ENCODE measurements around the gene ZFX.

The ZFX gene

GRCh38 chrX:24231131-24231540 is 81.6 kb downstream of the ZFX start:
- H3K79me2 ChIP-seq (ENCODE audit: insufficient read depth, low read length), result no peaks in the 10 kb centered on the region
- H3F3A ChIP-seq (ENCODE audit: low read depth), result no peaks in the 10 kb centered on the region
- no peak overlapping the region for H3K4me2 ChIP-seq (ENCODE audit: low read depth, low read length, poor library complexity, severe bottlenecking)
- no peak for TF ChIP-seq EZH2phosphoT487 (IDR thresholded peaks at IDR 0.05; ENCODE audit: borderline replicate concordance)
- TF ChIP-seq, protein P1, sequence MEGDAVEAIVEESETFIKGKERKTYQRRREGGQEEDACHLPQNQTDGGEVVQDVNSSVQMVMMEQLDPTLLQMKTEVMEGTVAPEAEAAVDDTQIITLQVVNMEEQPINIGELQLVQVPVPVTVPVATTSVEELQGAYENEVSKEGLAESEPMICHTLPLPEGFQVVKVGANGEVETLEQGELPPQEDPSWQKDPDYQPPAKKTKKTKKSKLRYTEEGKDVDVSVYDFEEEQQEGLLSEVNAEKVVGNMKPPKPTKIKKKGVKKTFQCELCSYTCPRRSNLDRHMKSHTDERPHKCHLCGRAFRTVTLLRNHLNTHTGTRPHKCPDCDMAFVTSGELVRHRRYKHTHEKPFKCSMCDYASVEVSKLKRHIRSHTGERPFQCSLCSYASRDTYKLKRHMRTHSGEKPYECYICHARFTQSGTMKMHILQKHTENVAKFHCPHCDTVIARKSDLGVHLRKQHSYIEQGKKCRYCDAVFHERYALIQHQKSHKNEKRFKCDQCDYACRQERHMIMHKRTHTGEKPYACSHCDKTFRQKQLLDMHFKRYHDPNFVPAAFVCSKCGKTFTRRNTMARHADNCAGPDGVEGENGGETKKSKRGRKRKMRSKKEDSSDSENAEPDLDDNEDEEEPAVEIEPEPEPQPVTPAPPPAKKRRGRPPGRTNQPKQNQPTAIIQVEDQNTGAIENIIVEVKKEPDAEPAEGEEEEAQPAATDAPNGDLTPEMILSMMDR (conservative IDR thresholded peaks at IDR 0.05; ENCODE audit: low read length), result no peak
- H3K4me3 ChIP-seq (ENCODE audit: low read length, poor library complexity, severe bottlenecking), result no peak overlapping the region
- no peaks in the 10 kb centered on the region for H3K36me3 ChIP-seq (ENCODE audit: insufficient read depth, low read length)
- H3K9me2 ChIP-seq (replicated peaks; ENCODE audit: low read depth, low read length), result no peaks in the 10 kb centered on the region
- H3K9me3 ChIP-seq (ENCODE audit: insufficient read depth, low read depth, low read length), result no peaks in the 10 kb centered on the region
- H4K20me1 ChIP-seq (ENCODE audit: insufficient read depth, low read length, poor library complexity, severe bottlenecking), result no peaks in the 10 kb centered on the region
- no peak overlapping the region for H3K9ac ChIP-seq (ENCODE audit: low read depth, low read length, poor library complexity, severe bottlenecking)
- no peaks in the 10 kb centered on the region for H3K4me1 ChIP-seq (ENCODE audit: insufficient read depth, low read length, poor library complexity, severe bottlenecking)
- no peaks in the 10 kb centered on the region for H3K27me3 ChIP-seq (ENCODE audit: insufficient read depth, low read length, poor library complexity, severe bottlenecking)
- no peak overlapping the region for H2AFZ ChIP-seq (ENCODE audit: low read length)

- H4K20me1 ChIP-seq (ENCODE audit: insufficient read depth, low read length, poor library complexity, severe bottlenecking), result no peaks in the 10 kb centered on the region
- no peaks in the 10 kb centered on the region for H3K9me2 ChIP-seq (replicated peaks; ENCODE audit: low read depth, low read length)
- no peaks in the 10 kb centered on the region for H3K27me3 ChIP-seq (ENCODE audit: insufficient read depth, low read length, poor library complexity, severe bottlenecking)
- H3K79me2 ChIP-seq (ENCODE audit: insufficient read depth, low read length), result no peaks in the 10 kb centered on the region
- no peak overlapping the region for H3K4me3 ChIP-seq (ENCODE audit: low read length, poor library complexity, severe bottlenecking)
- H3K9ac ChIP-seq (ENCODE audit: low read depth, low read length, poor library complexity, severe bottlenecking), result no peak overlapping the region
- H3K36me3 ChIP-seq (ENCODE audit: insufficient read depth, low read length), result no peaks in the 10 kb centered on the region
- no peak overlapping the region for H3K4me2 ChIP-seq (ENCODE audit: low read depth, low read length, poor library complexity, severe bottlenecking)
- no peak overlapping the region for H2AFZ ChIP-seq (ENCODE audit: low read length)
- no peaks in the 10 kb centered on the region for H3K4me1 ChIP-seq (ENCODE audit: insufficient read depth, low read length, poor library complexity, severe bottlenecking)
- no peaks in the 10 kb centered on the region for H3K9me3 ChIP-seq (ENCODE audit: insufficient read depth, low read depth, low read length)
- TF ChIP-seq, protein P1 (conservative IDR thresholded peaks at IDR 0.05; ENCODE audit: low read length), result no peak
- no peak for TF ChIP-seq EZH2phosphoT487 (IDR thresholded peaks at IDR 0.05; ENCODE audit: borderline replicate concordance)
- H3F3A ChIP-seq (ENCODE audit: low read depth), result no peaks in the 10 kb centered on the region
These were observed 82.2 kb downstream of the ZFX start for GRCh38 chrX:24231641-24232179.

DNA sequence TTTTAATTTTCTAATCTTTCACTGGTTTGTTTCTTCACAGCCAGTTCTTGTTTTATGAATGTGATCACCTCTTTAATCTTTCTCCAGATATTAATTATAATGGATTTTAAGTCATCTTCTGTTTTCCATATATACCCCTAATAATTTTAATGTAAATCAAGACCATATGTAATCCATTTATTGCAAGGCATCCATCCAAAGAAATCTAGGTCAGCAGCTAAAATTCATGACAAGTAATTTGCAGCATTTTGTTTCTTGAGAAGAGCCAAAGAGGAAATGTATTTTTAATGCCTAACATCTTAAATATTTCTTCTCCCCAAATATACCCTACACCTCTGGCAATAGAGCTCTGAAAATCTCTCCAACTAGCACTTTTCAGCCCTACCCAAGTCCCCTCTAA is 83.3 kb downstream of the ZFX start:
- no peaks in the 10 kb centered on the region for H3K27me3 ChIP-seq (ENCODE audit: insufficient read depth, low read length, poor library complexity, severe bottlenecking)
- TF ChIP-seq, protein P1 (conservative IDR thresholded peaks at IDR 0.05; ENCODE audit: low read length), result no peak
- no peak for TF ChIP-seq EZH2phosphoT487 (IDR thresholded peaks at IDR 0.05; ENCODE audit: borderline replicate concordance)
- H3K4me1 ChIP-seq (ENCODE audit: insufficient read depth, low read length, poor library complexity, severe bottlenecking), result no peaks in the 10 kb centered on the region
- no peaks in the 10 kb centered on the region for H3F3A ChIP-seq (ENCODE audit: low read depth)
- H3K9me2 ChIP-seq (replicated peaks; ENCODE audit: low read depth, low read length), result no peaks in the 10 kb centered on the region
- H3K36me3 ChIP-seq (ENCODE audit: insufficient read depth, low read length), result no peaks in the 10 kb centered on the region
- no peaks in the 10 kb centered on the region for H3K79me2 ChIP-seq (ENCODE audit: insufficient read depth, low read length)
- no peak overlapping the region for H3K4me2 ChIP-seq (ENCODE audit: low read depth, low read length, poor library complexity, severe bottlenecking)
- no peak overlapping the region for H3K4me3 ChIP-seq (ENCODE audit: low read length, poor library complexity, severe bottlenecking)
- H2AFZ ChIP-seq (ENCODE audit: low read length), result no peak overlapping the region
- H3K9ac ChIP-seq (ENCODE audit: low read depth, low read length, poor library complexity, severe bottlenecking), result no peak overlapping the region
- H4K20me1 ChIP-seq (ENCODE audit: insufficient read depth, low read length, poor library complexity, severe bottlenecking), result no peaks in the 10 kb centered on the region
- H3K9me3 ChIP-seq (ENCODE audit: insufficient read depth, low read depth, low read length), result no peaks in the 10 kb centered on the region

Measured in Loucy (cell line).